GM18502 (cell line): ENCODE measurements around the gene PDILT.

Source experiments
- ATAC-seq: cut with Tn5 transposase; IDR thresholded peaks from one replicate; pipeline ENCODE4 v1.9.1; 2021; ENCODE audit warnings: mild to moderate bottlenecking; ENCODE audit not compliant: unreplicated experiment, poor library complexity

The PDILT gene

GRCh38 chr16:20372701-20373100 is 31.8 kb downstream of the PDILT start:
- no peak for ATAC-seq

- ATAC-seq, result no peak
Measured at GRCh38 chr16:20369452-20370054, 35.0 kb downstream of the PDILT start.

GRCh38 chr16:20364051-20364450 is 40.5 kb downstream of the PDILT start:
- no peak for ATAC-seq

- no peak for ATAC-seq
Measured at GRCh38 chr16:20363191-20363590, 41.3 kb downstream of the PDILT start.

DNA sequence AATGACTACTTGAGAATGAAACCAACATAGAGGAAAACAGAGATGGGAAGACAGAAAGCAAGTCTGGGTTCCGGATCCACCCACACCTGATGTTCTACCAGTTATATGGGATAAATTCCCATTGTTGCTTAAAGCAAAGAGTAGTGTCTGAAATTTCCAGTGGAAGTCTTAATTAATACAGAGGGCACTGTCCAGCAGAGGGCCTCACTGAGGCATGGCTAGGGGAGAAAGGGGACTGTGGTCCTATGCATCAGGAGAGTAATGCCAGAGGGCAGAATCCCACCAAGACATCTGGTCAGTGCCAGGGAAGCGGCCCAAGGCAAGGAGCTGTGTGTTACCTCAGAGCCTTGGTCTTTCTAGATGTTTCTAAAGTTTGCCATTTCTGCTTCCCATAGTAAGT is 44.5 kb downstream of the PDILT start:
- no peak for ATAC-seq

DNA sequence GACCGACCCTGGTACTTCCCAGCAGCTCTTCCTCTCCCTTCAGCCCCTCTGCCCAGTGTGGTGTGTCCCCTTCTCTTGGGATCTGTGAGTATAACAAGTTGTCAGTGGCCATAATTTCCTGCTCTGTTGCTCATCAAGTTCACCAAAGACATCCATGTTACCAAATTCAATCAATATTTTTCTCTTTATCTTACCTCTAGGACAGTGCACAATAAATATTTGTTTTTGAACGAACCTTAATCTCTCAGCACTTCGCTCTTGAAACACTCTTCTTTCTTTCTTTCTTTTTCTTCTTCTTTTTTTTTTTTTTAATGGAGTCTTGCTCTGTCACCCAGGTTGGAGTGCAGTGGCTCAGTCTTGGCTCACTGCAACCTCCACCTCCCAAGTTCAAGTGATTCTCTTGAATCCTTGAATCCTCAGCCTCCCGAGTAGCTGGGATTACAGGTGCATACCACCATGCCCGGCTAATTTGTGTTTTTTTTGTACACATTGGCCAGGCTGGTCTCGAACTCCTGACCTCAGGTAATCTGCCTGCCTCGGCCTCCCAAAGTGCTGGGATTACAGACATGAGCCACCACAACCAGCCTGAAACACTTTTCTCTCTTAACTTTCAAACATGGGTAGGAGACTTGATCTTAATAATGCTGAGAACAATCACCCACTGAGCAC is 49.3 kb downstream of the PDILT start:
- no peak for ATAC-seq

DNA sequence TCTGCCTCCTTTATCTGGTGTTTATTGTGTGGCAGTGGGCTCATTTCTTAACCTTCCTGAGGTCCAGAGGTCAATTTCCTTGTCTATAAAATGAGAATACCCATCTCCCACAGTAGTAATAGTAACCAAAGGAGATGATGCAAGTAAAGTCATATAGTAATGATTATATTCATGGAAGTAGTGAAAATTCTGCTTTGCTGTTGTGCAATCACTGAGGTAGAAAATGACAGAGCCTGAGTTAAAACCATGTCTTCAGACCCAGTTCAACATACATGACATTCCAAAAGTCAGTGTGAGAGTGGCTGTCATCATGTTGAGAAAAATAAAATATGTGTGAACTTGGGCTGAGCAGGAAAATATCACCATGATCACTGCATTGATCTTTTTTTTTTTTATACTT is 51.2 kb downstream of the PDILT start:
- ATAC-seq, result no peak

DNA sequence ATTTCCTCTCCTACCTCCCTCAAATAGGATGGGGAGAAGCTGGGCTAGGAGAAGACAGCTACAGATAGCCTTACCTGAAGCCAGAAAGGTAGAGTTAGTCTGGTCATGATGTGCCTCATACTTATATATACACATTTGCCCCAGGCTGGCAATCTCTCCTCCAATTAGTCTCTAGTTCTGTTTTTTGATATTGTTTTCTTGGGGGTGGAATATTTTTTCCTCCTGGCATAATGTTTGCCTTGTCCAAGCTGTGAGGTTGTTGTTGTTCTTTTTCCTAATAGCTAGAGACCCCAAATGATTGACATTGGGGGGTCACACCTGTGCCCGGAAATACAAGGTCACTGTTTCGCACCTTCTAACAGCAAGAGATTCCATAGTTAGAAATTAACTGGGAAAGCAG is 51.9 kb downstream of the PDILT start, which contains the start of gene UMOD:
Gene UMOD, minus strand, starts transcription at position 101 of the 400 bp plus-strand sequence. CDS start 1,978 bp downstream, outside the sequence.
- no peak for ATAC-seq

- no peak for ATAC-seq
Measured at GRCh38 chr16:20349615-20350014, 54.9 kb downstream of the PDILT start.

DNA sequence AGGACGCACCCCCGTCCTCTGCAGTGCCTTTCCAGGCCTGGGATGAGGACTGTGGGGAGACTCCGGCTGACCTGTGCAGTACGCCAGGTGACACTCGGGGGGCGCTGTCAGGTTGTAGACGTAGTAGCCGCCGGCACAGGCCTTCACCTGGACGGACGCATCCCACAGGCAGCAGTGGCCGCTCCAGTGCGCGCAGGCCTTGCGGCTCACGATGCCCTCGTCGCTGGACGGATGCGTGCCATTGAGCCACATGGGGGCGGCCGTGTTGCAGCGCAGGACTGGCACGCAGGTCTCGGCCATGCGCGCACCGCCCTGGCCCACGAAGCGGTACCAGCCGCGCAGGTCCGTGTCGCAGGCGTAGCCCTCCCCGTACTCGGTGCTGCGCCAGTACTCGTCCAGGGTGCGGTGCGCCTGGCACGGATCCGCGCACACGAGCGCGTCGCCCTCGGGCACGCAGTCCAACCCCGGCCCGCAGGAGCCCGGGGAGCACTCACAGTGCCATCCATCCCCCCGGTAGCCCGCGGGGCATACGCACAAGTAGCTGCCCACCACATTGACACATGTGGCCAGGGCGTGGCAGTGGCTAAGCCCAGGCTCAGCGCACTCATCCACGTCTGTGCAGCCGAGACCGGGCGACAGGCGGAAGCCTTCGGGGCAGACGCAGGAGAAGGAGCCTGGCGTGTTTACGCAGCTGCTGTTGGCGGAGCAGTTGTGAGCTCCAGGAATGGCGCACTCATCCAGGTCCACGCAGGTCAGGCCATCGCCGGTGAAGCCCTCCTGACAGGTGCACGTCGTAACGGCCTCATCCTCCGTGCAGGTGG is 56.0 kb downstream of the PDILT start:
- no peak for ATAC-seq

- ATAC-seq, result no peak
Measured at GRCh38 chr16:20347666-20348364, 56.7 kb downstream of the PDILT start.

DNA sequence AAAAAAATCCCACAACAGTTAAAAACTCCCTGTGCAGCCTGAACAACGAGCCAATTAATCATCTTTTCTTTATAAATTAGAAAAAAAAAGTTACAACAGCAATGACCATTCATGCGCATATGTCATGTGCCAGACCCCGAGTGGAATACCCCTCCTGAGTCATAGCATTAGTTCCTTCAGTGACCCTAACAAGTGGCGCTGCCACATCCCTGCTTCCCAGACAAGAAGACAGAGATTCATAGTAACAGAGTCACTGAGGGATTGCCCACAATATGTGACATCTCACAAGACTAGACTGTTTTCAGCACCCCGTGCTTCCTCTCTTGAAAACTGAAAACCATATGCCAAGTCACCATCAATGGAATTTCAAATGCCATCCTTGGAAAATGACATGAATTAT is 59.9 kb downstream of the PDILT start:
- no peak for ATAC-seq

GRCh38 chr16:20339744-20340143 is 64.8 kb downstream of the PDILT start:
- no peak for ATAC-seq

GRCh38 chr16:20336955-20337354 is 67.6 kb downstream of the PDILT start:
- no peak for ATAC-seq

GRCh38 chr16:20334396-20334795 is 70.1 kb downstream of the PDILT start:
- ATAC-seq, result no peak

GRCh38 chr16:20333120-20333519 is 71.4 kb downstream of the PDILT start:
- ATAC-seq, result no peak

DNA sequence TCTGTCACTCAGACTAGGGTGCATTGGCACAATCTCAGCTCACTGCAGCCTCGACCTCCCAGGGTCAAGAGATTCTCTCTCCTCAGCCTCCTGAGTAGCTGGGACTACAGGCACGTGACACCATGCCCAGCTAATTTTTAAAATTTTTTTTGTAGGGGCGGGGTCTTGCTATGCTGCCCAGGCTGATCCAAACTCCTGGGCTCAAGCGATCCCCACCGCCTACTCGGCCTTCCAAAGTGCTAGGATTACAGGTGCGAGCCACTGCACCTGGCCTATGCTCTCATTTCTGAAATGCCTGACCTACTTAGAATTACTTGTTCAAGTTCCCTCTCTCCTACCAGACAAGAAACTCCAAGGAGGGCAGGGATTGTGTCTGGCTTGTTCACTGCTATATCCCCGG is 72.1 kb downstream of the PDILT start:
- no peak for ATAC-seq

DNA sequence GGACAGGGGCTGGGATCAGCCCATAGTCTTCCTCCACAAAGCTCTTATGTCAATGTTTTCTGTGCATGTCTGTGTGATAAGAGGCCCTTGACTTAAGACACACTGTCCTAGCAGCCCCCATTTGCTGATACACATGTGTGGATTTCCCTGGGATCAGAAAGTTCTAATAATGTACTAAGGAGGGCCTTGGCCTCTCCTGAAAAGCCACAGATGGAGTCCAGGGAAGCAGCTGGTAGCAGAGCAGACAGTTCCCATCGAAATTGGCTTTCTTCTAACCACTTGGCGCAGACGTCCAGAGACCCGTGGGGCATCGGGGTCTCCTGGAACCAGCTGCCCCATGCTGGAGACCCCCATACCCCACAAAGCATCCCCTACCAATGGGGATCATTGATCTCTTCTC is 72.9 kb downstream of the PDILT start:
- no peak for ATAC-seq

- ATAC-seq, result no peak
Measured at GRCh38 chr16:20329392-20330138, 75.0 kb downstream of the PDILT start.

- ATAC-seq, result no peak
Measured at GRCh38 chr16:20327444-20328041, 77.0 kb downstream of the PDILT start, which contains the start of gene GP2. TSS of gene GP2 (minus strand) at chr16:20327513. CDS start at chr16:20326431, 1,082 bp downstream.
